HEK293 (cell line): ENCODE results near the gene FBLN2.

ENCODE experiments used
- CTCF ChIA-PET: fragments of 350-600 bp; formaldehyde crosslinking; extraction: SDS; loops from one replicate; lab custom pipeline; 2021; ENCODE audit warnings: antibody characterized with exemption; lab: Yijun Ruan, JAX
- POLR2A ChIA-PET: fragments of 300-600 bp; formaldehyde crosslinking; extraction: SDS; loops from one replicate; lab custom pipeline; 2020; ENCODE audit warnings: antibody characterized with exemption, inconsistent platforms; lab: Yijun Ruan, JAX
- H3K27ac ChIP-seq: fragments of 200-500 bp; sonication (Bioruptor generic); 2 replicates; pipeline ENCODE4 v1.5.1; 2014; ENCODE audit warnings: low read depth, low read length, control low read depth, inconsistent platforms; ENCODE audit errors: extremely low read depth
- H3K36me3 ChIP-seq, 2 experiments: fragments of 200-500 bp in 1 of 2; sonication (Bioruptor generic) in 1 of 2; 1 replicate in 1 of 2; 2 replicates in 1 of 2; pipeline ENCODE4 v1.5.1; 2014 to 2017; ENCODE audit warnings: inconsistent platforms in 2 of 2, low read length in 2 of 2; ENCODE audit not compliant: control insufficient read depth in 2 of 2, insufficient read depth in 1 of 2
- H3K4me1 ChIP-seq: fragments of 200-500 bp; sonication (Bioruptor generic); 2 replicates; pipeline ENCODE4 v1.5.1; 2014; ENCODE audit warnings: mild to moderate bottlenecking, low read length, inconsistent platforms; ENCODE audit not compliant: control insufficient read depth, insufficient read depth
- H3K4me3 ChIP-seq: 2 replicates; pipeline ENCODE4 v1.5.1; 2011; ENCODE audit warnings: low read depth, mild to moderate bottlenecking, control low read depth, low read length, moderate library complexity
- H3K9me3 ChIP-seq: fragments of 200-500 bp; sonication (Bioruptor generic); 2 replicates; pipeline ENCODE4 v1.5.1; 2014; ENCODE audit warnings: low read depth, low read length, inconsistent platforms; ENCODE audit not compliant: control insufficient read depth, insufficient read depth
- HIC1 ChIP-seq: fragments of 450-650 bp; formaldehyde crosslinking; IDR thresholded peaks from 2 replicates; pipeline ENCODE4 v1.5.1; 2016; ENCODE audit warnings: missing biosample characterization, missing genetic modification characterization
- PBX3 ChIP-seq: sonication (generic); formaldehyde crosslinking; IDR thresholded peaks from 2 replicates; pipeline ENCODE4 v1.8.1; 2022; ENCODE audit warnings: mild to moderate bottlenecking, moderate library complexity, missing genetic modification reagents
- PRDM1 ChIP-seq: fragments of 450-650 bp; formaldehyde crosslinking; IDR thresholded peaks from 2 replicates; pipeline ENCODE4; 2016; ENCODE audit warnings: missing biosample characterization, missing genetic modification characterization
- TRIM28 ChIP-seq: IDR thresholded peaks from 2 replicates; pipeline ENCODE4 v1.6.1; 2011; ENCODE audit warnings: low read length, control low read depth, borderline replicate concordance
- ZBTB10 ChIP-seq: fragments of 450-650 bp; formaldehyde crosslinking; IDR thresholded peaks from 2 replicates; pipeline ENCODE4 v1.5.1; 2016; ENCODE audit warnings: missing biosample characterization, missing genetic modification characterization
- ZFP37 ChIP-seq: fragments of 450-650 bp; formaldehyde crosslinking; IDR thresholded peaks from 2 replicates; pipeline ENCODE4 v1.5.1; 2016; ENCODE audit warnings: missing biosample characterization, missing genetic modification characterization
- ZIC2 ChIP-seq: fragments of 450-650 bp; formaldehyde crosslinking; IDR thresholded peaks from 2 replicates; pipeline ENCODE4 v1.5.1; 2016; ENCODE audit warnings: missing biosample characterization, missing genetic modification characterization
- ZNF157 ChIP-seq: fragments of 450-650 bp; formaldehyde crosslinking; IDR thresholded peaks from 2 replicates; pipeline ENCODE4 v1.5.1; 2016; ENCODE audit warnings: missing biosample characterization, missing genetic modification characterization
- ZNF341 ChIP-seq: fragments of 450-650 bp; formaldehyde crosslinking; IDR thresholded peaks from 2 replicates; pipeline ENCODE4; 2016; ENCODE audit warnings: low read depth, missing biosample characterization, missing genetic modification characterization
- ZNF513 ChIP-seq: fragments of 450-650 bp; IDR thresholded peaks from 2 replicates; pipeline ENCODE4 v1.5.1; 2018; ENCODE audit warnings: missing biosample characterization, missing genetic modification characterization
- ZNF548 ChIP-seq: fragments of 450-650 bp; formaldehyde crosslinking; IDR thresholded peaks from 2 replicates; pipeline ENCODE4 v1.5.1; 2016; ENCODE audit warnings: missing biosample characterization, missing genetic modification characterization
- ZNF623 ChIP-seq: fragments of 450-650 bp; formaldehyde crosslinking; IDR thresholded peaks from 2 replicates; pipeline ENCODE4 v1.5.1; 2016; ENCODE audit warnings: missing biosample characterization, missing genetic modification characterization
- ZNF692 ChIP-seq: fragments of 450-650 bp; formaldehyde crosslinking; IDR thresholded peaks from 2 replicates; pipeline ENCODE4 v1.5.1; 2016; ENCODE audit warnings: missing biosample characterization, missing genetic modification characterization

FBLN2 gene

GRCh38 chr3:13571831-13572750, 23.2 kb downstream of the FBLN2 start:
- no peak for TF ChIP-seq ZNF157 (tag by site-specific recombination)
- no peak for TF ChIP-seq PBX3 (CRISPR knock-in tag)
- TF ChIP-seq ZNF692 (tag by site-specific recombination) = no peak
- TF ChIP-seq ZBTB10 = no peak
- TF ChIP-seq ZNF341 = no peak
- TF ChIP-seq HIC1 (tag by site-specific recombination) = no peak
- TF ChIP-seq TRIM28 = no peak
- no peak for TF ChIP-seq PRDM1 (tag by site-specific recombination)
- TF ChIP-seq ZNF548 (tag by site-specific recombination) = no peak
- TF ChIP-seq ZNF513 (tag by site-specific recombination) = no peak
- Histone ChIP-seq H3K4me1 (peaks cover 5% of the 10 kb centered on the region), H3K9me3 (no peaks in the 10 kb centered on the region), H3K27ac (no peak overlapping the region), H3K4me3 (no peak overlapping the region), H3K36me3 (no peaks in the 10 kb centered on the region)
- ChIA-PET CTCF (interaction anchor here (0.7 kb wide), 1 partner anchor 15 kb away, joined by 3 read pairs; no protein-coding TSS in a partner anchor), POLR2A (interaction anchor here (0.5 kb wide), 1 partner anchor 1508 kb away, joined by 6 read pairs; no protein-coding TSS in a partner anchor)

GRCh38 chr3:13572926-13573623, 24.1 kb downstream of the FBLN2 start:
- no peak overlapping the region for H3K4me3 ChIP-seq
- no peaks in the 10 kb centered on the region for H3K36me3 ChIP-seq
- ChIA-PET CTCF (interaction anchor here (4.6 kb wide), 1 partner anchor 75 kb away, joined by 14 read pairs; no protein-coding TSS in a partner anchor), POLR2A (no interaction called here)
- TF ChIP-seq ZNF513 (tag by site-specific recombination) (no peak), ZNF623 (tag by site-specific recombination) (peak; percentile 68), ZIC2 (tag by site-specific recombination) (peak; percentile 70), ZFP37 (tag by site-specific recombination) (no peak)
- H3K27ac ChIP-seq = no peak overlapping the region
- H3K9me3 ChIP-seq = no peaks in the 10 kb centered on the region
- peaks cover 5% of the 10 kb centered on the region for H3K4me1 ChIP-seq
